Naive thymus-derived CD4-positive, alpha-beta T cell (primary cell): ENCODE results near the gene LUZP2. TPM values are rescaled to one million over a fixed set of nuclear protein-coding genes. Genes with fewer than 3 reads are reported as not detected.

ENCODE experiments used
- ATAC-seq: fragments of 150-1000 bp; cut with Tn5 transposase; 2 replicates; pipeline ENCODE4 v1.10.0; 2021; ENCODE audit warnings: mild to moderate bottlenecking, moderate library complexity
- CTCF ChIA-PET: fragments of 350-600 bp; sonication (Branson Sonifier 250); formaldehyde crosslinking; loops from one replicate; lab custom pipeline; 2021; ENCODE audit warnings: antibody characterized with exemption; lab: Charles Lee
- POLR2A ChIA-PET: fragments of 350-600 bp; sonication (Branson Sonifier 250); formaldehyde crosslinking; loops from one replicate; lab custom pipeline; 2021; ENCODE audit warnings: antibody characterized with exemption, inconsistent platforms; lab: Charles Lee
- DNase-seq, 9 donors: peaks; one replicate each; pipeline versions ENCODE4 v3.0.0 to v3.0.0-alpha.2; 2020 to 2022; ENCODE audit warnings: mixed read lengths in 1 of 9
- H3K27ac ChIP-seq: one replicate; pipeline ENCODE4 v1.7.0; 2013; ENCODE audit warnings: mild to moderate bottlenecking, low read depth, low read length, moderate library complexity
- H3K27me3 ChIP-seq, 2 donors: one replicate each; pipeline ENCODE4 v1.7.0; 2013; ENCODE audit warnings: low read length in 2 of 2, mild to moderate bottlenecking in 2 of 2, moderate library complexity in 2 of 2; ENCODE audit not compliant: control insufficient read depth in 2 of 2, insufficient read depth in 2 of 2
- H3K36me3 ChIP-seq, 3 experiments: 1 replicate in 2 of 3; 2 replicates in 1 of 3; pipeline ENCODE4 v1.7.0; 2013; ENCODE audit warnings: low read length in 3 of 3, mild to moderate bottlenecking in 3 of 3, moderate library complexity in 1 of 3; ENCODE audit not compliant: insufficient read depth in 3 of 3, control insufficient read depth in 2 of 3
- H3K4me1 ChIP-seq, 2 donors: one replicate each; pipeline ENCODE4 v1.7.0; 2013; ENCODE audit warnings: low read length in 2 of 2, mild to moderate bottlenecking in 2 of 2, moderate library complexity in 1 of 2; ENCODE audit not compliant: control insufficient read depth in 2 of 2, insufficient read depth in 2 of 2
- H3K4me3 ChIP-seq: 2 replicates; pipeline ENCODE4 v1.7.0; 2013; ENCODE audit warnings: mild to moderate bottlenecking, low read length
- H3K9me3 ChIP-seq, 3 experiments: 1 replicate in 2 of 3; 2 replicates in 1 of 3; pipeline ENCODE4 v1.7.0; 2013; ENCODE audit warnings: low read length in 3 of 3; ENCODE audit not compliant: control insufficient read depth in 2 of 3
- H3K27ac Mint-ChIP-seq, 9 donors: one replicate each; pipeline ENCODE4 v1.8.0; 2020 to 2022; ENCODE audit warnings: mixed read lengths in 9 of 9, mild to moderate bottlenecking in 8 of 9, moderate library complexity in 5 of 9, inconsistent platforms in 2 of 9
- H3K27me3 Mint-ChIP-seq, 5 donors: one replicate each; pipeline ENCODE4 v1.8.0; 2021 to 2022; ENCODE audit warnings: mixed read lengths in 5 of 5, mild to moderate bottlenecking in 1 of 5
- H3K36me3 Mint-ChIP-seq, 5 donors: one replicate each; pipeline ENCODE4 v1.8.0; 2020 to 2022; ENCODE audit warnings: mixed read lengths in 5 of 5, mild to moderate bottlenecking in 3 of 5, inconsistent platforms in 1 of 5
- H3K4me1 Mint-ChIP-seq, 7 donors: one replicate each; pipeline ENCODE4 v1.8.0; 2020 to 2022; ENCODE audit warnings: mixed read lengths in 7 of 7, mild to moderate bottlenecking in 3 of 7, inconsistent platforms in 1 of 7
- H3K4me3 Mint-ChIP-seq, 10 donors: one replicate each; pipeline ENCODE4 v1.8.0; 2020 to 2022; ENCODE audit warnings: mild to moderate bottlenecking in 10 of 10, mixed read lengths in 10 of 10, moderate library complexity in 6 of 10, inconsistent platforms in 2 of 10
- H3K9me3 Mint-ChIP-seq, 11 donors: one replicate each; pipeline ENCODE4 v1.8.0; 2020 to 2022; ENCODE audit warnings: mixed read lengths in 11 of 11, mild to moderate bottlenecking in 4 of 11, inconsistent platforms in 1 of 11, moderate library complexity in 1 of 11
- intact Hi-C, 2 donors: fragments of 100-400 bp; cut with micrococcal nuclease; formaldehyde crosslinking; loops; one replicate each; pipeline ENCODE4 v1.15.1; 2023
- polyA plus RNA-seq, 2 donors: library from polyadenylated mRNA; unstranded; fragments of 300-500 nt; fragmentation: Illumina TruSeq; gene quantifications; one replicate each; pipeline ENCODE4 v1.2.3, GENCODE V29; 2021
- total RNA-seq, 6 experiments: library from RNA in 5 of 6; stranded (reverse) in 5 of 6; gene quantifications; 1 replicate in 5 of 6; 2 replicates in 1 of 6; pipeline ENCODE4 v1.2.3 and lab custom pipeline; 2021 to 2026

Gene LUZP2
- total and polyA plus RNA-seq, 7 experiments from 2014 or later: not detected

GRCh38 chr11:24556693-24557092 is 59.8 kb downstream of the LUZP2 start:
- no peak overlapping the region for H3K27ac ChIP-seq
- Mint-ChIP-seq H3K9me3 (peaks cover 0 to 5% (median 0%) of the 10 kb centered on the region in 11 donors), H3K4me1 (no peaks in the 10 kb centered on the region), H3K4me3 (no peak overlapping the region), H3K27ac (no peak overlapping the region), H3K36me3 (no peaks in the 10 kb centered on the region), H3K27me3 (no peaks in the 10 kb centered on the region)
- no peak overlapping the region for H3K4me3 ChIP-seq
- DNase-seq: no peak
- no peak for ATAC-seq
- H3K36me3 ChIP-seq: no peaks in the 10 kb centered on the region
- no peaks in the 10 kb centered on the region for H3K4me1 ChIP-seq
- CTCF ChIA-PET: no interaction called here
- H3K9me3 ChIP-seq: no peaks in the 10 kb centered on the region
- H3K27me3 ChIP-seq: no peaks in the 10 kb centered on the region
- POLR2A ChIA-PET: no interaction called here
- intact Hi-C loops: no loop called here

- H3K4me1 Mint-ChIP-seq: no peaks in the 10 kb centered on the region
- ATAC-seq: no peak
- no peaks in the 10 kb centered on the region for H3K36me3 Mint-ChIP-seq
- Histone ChIP-seq H3K36me3 (no peaks in the 10 kb centered on the region), H3K4me3 (no peak overlapping the region), H3K27me3 (no peaks in the 10 kb centered on the region), H3K4me1 (no peaks in the 10 kb centered on the region), H3K27ac (no peak overlapping the region), H3K9me3 (no peaks in the 10 kb centered on the region)
- no peak overlapping the region for H3K4me3 Mint-ChIP-seq
- H3K9me3 Mint-ChIP-seq: peaks cover 0 to 5% (median 0%) of the 10 kb centered on the region in 11 donors
- no peak for DNase-seq
- no peaks in the 10 kb centered on the region for H3K27me3 Mint-ChIP-seq
- no peak overlapping the region for H3K27ac Mint-ChIP-seq
- ChIA-PET CTCF (no interaction called here), POLR2A (no interaction called here)
- intact Hi-C loops: no loop called here
These were observed 62.5 kb downstream of the LUZP2 start for GRCh38 chr11:24559315-24559714.

GRCh38 chr11:24560324-24560723 is 63.5 kb downstream of the LUZP2 start:
- intact Hi-C loops: no loop called here
- Histone ChIP-seq H3K4me1 (no peaks in the 10 kb centered on the region), H3K36me3 (no peaks in the 10 kb centered on the region), H3K27ac (no peak overlapping the region), H3K4me3 (no peak overlapping the region), H3K9me3 (no peaks in the 10 kb centered on the region), H3K27me3 (no peaks in the 10 kb centered on the region)
- Mint-ChIP-seq H3K36me3 (no peaks in the 10 kb centered on the region), H3K27me3 (no peaks in the 10 kb centered on the region), H3K9me3 (peaks cover 0 to 5% (median 1%) of the 10 kb centered on the region in 11 donors), H3K27ac (no peak overlapping the region), H3K4me1 (no peaks in the 10 kb centered on the region), H3K4me3 (no peak overlapping the region)
- ATAC-seq (no peak), DNase-seq (no peak)
- CTCF ChIA-PET: no interaction called here
- POLR2A ChIA-PET: no interaction called here

GRCh38 chr11:24567380-24567779 is 70.5 kb downstream of the LUZP2 start:
- Mint-ChIP-seq H3K4me1 (peaks cover 0 to 2% (median 0%) of the 10 kb centered on the region in 7 donors), H3K36me3 (no peaks in the 10 kb centered on the region), H3K4me3 (no peak overlapping the region), H3K27ac (no peak overlapping the region), H3K9me3 (peaks cover 0 to 5% (median 0%) of the 10 kb centered on the region in 11 donors), H3K27me3 (no peaks in the 10 kb centered on the region)
- ATAC-seq (no peak), DNase-seq (no peak)
- Histone ChIP-seq H3K4me1 (no peaks in the 10 kb centered on the region), H3K27me3 (no peaks in the 10 kb centered on the region), H3K27ac (no peak overlapping the region), H3K36me3 (no peaks in the 10 kb centered on the region), H3K4me3 (no peak overlapping the region), H3K9me3 (no peaks in the 10 kb centered on the region)
- ChIA-PET POLR2A (no interaction called here), CTCF (no interaction called here)
- intact Hi-C loops: no loop called here

- Histone ChIP-seq H3K4me3 (no peak overlapping the region), H3K4me1 (no peaks in the 10 kb centered on the region), H3K9me3 (no peaks in the 10 kb centered on the region), H3K27me3 (no peaks in the 10 kb centered on the region), H3K27ac (no peak overlapping the region), H3K36me3 (no peaks in the 10 kb centered on the region)
- Mint-ChIP-seq H3K27me3 (no peaks in the 10 kb centered on the region), H3K4me1 (peaks cover 0 to under 1% (median 0%) of the 10 kb centered on the region in 7 donors), H3K9me3 (peaks cover 0 to 15% (median 3%) of the 10 kb centered on the region in 11 donors), H3K36me3 (no peaks in the 10 kb centered on the region), H3K4me3 (no peak overlapping the region), H3K27ac (no peak overlapping the region)
- no peak for DNase-seq
- ChIA-PET CTCF (interaction anchor here (0.7 kb wide), 1 partner anchor 1605 kb away, joined by 3 read pairs; no protein-coding TSS in a partner anchor), POLR2A (no interaction called here)
- intact Hi-C loops: no loop called here
- no peak for ATAC-seq
These were observed 75.5 kb downstream of the LUZP2 start for GRCh38 chr11:24572376-24572775.

- Mint-ChIP-seq H3K9me3 (peaks cover 0 to 15% (median 3%) of the 10 kb centered on the region in 11 donors), H3K27me3 (no peaks in the 10 kb centered on the region), H3K4me3 (no peak overlapping the region), H3K27ac (no peak overlapping the region), H3K4me1 (no peaks in the 10 kb centered on the region), H3K36me3 (no peaks in the 10 kb centered on the region)
- Histone ChIP-seq H3K27me3 (no peaks in the 10 kb centered on the region), H3K9me3 (no peaks in the 10 kb centered on the region), H3K27ac (no peak overlapping the region), H3K4me3 (no peak overlapping the region), H3K36me3 (no peaks in the 10 kb centered on the region), H3K4me1 (no peaks in the 10 kb centered on the region)
- CTCF ChIA-PET: no interaction called here
- intact Hi-C loops: no loop called here
- POLR2A ChIA-PET: no interaction called here
- ATAC-seq (no peak), DNase-seq (no peak)
These were observed 77.6 kb downstream of the LUZP2 start for GRCh38 chr11:24574461-24574860.

GRCh38 chr11:24575392-24575791 is 78.5 kb downstream of the LUZP2 start:
- Histone ChIP-seq H3K36me3 (no peaks in the 10 kb centered on the region), H3K4me1 (no peaks in the 10 kb centered on the region), H3K27me3 (no peaks in the 10 kb centered on the region), H3K27ac (no peak overlapping the region), H3K4me3 (no peak overlapping the region), H3K9me3 (no peaks in the 10 kb centered on the region)
- CTCF ChIA-PET: no interaction called here
- intact Hi-C loops: no loop called here
- Mint-ChIP-seq H3K27me3 (no peaks in the 10 kb centered on the region), H3K27ac (no peak overlapping the region), H3K36me3 (no peaks in the 10 kb centered on the region), H3K9me3 (peaks cover 0 to 15% (median 3%) of the 10 kb centered on the region in 11 donors), H3K4me1 (no peaks in the 10 kb centered on the region), H3K4me3 (no peak overlapping the region)
- no peak for DNase-seq
- POLR2A ChIA-PET: no interaction called here
- no peak for ATAC-seq
